ENCODE measurements around the gene MAD2L2.

Gene MAD2L2

DNA sequence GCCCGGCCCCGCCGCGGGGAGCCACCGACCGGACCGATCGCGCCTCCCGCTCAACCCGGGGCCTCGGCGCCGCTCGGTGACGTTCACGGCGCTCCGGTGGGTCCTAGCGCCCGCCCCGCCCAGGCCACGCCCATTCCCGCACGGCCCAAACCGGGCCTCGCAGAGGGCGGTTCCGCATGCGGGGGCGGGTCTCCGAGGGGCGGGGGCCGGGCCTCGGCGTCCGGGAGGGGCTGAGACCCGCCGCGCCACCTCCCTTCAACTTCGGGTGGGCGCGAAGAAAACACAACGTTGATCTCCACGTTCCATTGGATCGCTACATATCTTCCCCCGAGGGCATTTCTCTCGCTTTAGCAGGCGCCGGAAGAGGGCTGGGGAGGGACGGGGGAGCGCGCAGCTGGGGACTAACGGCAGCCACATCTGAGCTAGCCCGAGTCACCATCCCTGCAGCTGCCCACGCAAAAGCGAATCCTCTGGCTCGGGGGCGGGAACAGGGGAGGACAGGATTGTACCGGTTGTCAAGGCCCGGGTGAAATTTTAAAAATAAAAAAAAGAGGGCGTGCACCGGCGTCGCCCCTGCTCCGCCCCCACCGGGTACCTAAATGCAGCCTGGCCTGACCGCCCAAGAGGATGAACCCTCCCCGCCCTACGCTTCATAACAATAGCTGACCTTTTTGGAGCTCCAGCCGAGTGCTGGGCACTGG lies at the start of gene MAD2L2:
TSS of gene MAD2L2 (minus strand) at position 78 of the 701 bp plus-strand sequence. CDS start 547 bp downstream, outside the sequence.
- DNase-seq (ENCODE audit: low read depth in 1 of 2, low spot score in 1 of 2): peak; percentile 71 to 86

DNA sequence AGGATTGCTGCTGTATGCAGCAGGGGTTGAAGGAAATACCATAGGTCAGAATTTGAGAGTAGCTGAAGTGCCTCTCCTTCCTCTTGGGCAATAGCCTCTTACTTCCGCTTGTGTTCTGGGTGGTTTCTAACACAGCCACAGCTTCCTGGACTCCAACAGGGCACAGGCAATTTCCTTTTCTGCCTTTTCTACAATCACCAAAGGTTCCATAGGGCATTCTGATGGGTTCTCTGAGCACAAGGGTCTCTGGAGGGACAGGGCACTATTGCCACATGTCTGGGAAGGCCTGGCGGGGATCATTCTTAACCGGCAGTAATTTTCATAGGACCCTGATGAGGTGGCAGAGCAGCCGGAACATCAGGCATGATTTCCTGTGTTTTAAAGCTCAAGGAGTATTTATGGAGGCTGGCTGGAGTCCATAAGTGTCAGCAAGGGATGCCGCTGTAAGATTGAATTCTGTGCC lies 49.5 kb upstream of the MAD2L2 start:
- no peak for DNase-seq (ENCODE audit: low read depth in 1 of 2, low spot score in 1 of 2)

DNA sequence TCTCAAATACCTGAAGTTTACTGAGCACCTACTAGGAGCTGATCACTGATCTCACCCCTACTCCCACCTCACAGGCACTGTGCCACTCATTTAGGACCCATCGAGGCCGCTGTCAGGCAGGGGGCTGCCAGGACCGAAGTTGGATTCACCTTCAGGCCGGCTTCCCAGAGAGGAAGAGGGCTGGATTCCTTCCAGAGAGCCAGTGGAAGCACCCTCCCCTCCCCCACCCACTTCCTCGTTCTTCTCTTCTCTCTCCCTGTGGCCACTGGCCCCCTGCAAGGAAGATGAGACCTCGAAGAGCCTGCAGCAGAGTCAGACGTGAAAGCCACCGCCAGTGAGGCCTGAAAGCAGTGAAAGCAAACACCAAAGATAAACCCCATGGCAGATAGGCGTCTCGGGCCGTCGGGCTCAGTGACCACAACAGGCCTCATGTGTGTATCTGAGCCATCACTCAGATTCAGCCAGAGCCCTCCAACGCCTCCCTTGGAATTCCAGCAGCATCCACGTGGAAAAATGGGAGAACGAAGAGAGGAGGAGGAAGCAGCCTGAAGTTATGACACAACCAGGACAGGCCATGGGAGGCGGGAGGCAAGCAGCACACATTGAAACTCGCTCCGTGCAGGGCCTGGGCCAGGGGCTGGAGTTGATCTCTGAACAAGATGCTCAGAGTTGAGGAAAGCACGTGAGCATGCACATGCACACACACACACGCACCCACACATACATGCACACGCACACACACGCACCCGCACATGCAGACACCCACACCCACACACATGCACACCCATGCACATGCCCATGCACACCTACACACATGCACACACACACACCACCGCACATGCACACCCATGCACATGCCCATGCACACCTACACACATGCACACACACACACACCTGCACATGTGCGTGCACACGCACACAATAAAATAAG lies 48.8 kb upstream of the MAD2L2 start:
- DNase-seq (ENCODE audit: low read depth in 1 of 2, low spot score in 1 of 2): no peak

DNA sequence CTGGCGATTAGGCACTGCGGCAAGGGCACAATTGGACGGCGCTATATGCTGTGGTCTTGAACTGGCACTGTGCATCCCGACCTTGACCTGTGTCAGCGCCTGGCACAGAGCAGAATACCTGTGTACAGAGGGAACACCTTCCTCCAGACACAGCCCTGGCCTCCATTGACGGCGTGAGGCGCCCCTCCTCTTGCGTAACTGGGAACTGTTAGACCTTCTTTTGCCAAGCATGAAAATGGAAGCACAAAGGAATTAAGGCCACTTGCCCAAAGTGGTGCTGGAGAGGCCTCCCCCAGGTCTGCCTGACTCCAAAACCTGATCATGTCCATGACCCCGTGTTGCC lies 48.2 kb upstream of the MAD2L2 start:
- no peak for DNase-seq (ENCODE audit: low read depth in 1 of 2, low spot score in 1 of 2)

DNA sequence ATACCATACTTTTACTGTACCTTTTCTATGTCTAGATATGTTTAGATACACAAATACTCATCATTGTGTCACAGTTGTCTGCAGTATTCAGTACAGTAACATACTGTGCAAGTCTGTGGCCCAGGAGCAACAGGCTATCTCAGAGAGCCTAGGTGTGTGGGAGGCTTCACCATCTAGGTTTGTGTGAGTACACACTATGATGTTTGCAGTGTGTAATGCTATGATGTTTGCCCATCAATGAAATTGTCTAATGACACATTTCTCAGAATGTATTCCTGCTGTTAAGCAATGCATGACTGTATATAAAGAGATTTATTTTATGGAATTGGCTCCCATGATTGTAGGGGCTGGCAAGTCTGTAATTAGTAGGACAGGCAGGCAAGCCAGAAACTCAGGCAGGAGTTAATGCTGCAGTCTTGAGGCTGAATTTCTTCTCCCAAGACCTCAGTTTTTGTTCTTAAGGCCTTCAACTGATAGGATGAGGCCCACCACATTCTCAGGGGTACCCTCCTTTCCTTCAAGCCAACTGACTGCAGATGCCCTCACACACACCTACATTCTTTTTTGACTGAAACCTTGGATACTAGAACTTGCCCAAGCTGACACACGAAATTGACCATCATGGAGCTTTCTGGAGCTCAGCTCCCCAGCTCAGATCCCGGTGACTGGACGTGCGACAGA lies 47.3 kb upstream of the MAD2L2 start:
- no peak for DNase-seq (ENCODE audit: low read depth in 1 of 2, low spot score in 1 of 2)

DNA sequence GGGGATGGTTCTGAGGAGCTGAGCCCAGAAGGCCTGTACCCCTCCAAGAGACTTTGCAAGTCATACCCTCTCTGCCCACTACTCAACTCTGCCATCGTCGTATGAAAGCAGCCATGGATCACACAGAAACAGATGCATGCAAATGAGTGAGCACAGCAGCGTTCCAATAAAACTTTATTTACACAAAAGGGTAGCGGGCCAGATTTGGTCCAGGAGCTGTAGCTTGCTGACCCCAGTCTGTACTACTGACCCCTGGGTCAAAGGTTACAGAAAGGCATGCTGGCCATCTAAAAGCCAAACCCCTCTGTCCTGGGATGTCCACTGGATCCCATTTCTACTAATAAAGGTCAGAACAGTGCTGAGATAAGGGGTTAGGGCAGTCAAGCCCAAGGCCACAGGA lies 46.2 kb upstream of the MAD2L2 start:
- no peak for DNase-seq (ENCODE audit: low read depth in 1 of 2, low spot score in 1 of 2)

DNA sequence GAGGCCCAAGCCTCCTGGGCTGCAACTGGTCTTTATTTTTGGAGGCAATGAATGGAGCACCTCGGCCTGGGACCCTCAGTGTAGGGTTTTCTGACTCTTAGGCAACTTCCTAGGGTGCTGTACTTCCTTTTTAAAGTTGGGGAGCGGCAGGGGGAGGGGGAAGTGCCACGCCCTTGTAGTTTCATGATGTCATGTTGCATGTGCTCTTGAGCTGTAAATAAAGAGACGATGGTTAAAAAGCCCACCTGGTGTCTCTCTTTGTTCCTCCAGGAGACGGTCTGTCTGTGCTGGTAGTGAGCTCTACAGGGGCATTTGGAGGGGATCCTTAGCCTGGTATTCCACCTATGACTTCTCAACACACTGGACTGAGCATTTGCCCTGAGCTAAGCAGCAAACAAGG lies 44.7 kb upstream of the MAD2L2 start:
- no peak for DNase-seq (ENCODE audit: low read depth in 1 of 2, low spot score in 1 of 2)

DNA sequence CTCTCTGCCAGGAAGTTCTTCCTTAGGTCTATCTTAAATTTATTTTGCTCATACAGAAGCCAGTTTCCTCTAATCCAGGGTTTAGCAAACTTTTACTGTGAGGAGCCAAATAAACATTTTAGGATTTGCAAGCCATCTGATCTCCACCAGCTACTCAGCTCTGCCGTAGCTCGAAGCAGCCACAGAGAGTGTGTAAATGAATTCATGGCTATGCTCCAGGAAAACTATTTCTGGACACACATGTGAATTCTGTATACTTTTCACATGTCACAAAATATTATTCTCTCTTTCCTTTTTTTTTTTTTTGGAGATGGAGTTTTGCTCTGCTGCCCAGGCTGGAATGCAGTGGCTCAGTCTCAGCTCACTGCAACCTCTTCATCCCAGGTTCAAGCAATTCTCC lies 41.6 kb upstream of the MAD2L2 start:
- DNase-seq (ENCODE audit: low read depth in 1 of 2, low spot score in 1 of 2): no peak

DNA sequence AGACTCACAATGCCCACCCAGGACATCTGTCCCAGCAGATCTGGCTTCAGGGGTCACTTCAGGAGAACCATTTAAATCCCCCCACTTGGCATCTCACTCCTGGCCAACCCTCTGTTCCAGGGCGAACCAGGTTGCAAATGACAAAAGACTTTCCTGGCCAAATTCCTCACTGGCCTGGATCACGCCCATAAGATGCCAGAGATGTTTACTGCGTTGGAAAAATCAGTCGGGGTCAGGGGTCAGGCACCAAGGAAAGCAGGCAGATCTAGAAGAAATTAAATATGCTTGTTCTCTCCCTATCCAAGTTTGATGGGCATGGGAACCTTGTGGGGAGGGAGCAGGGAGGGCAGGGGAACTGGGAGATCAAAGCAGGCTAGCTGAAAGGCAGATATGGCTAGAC lies 40.4 kb upstream of the MAD2L2 start:
- no peak for DNase-seq (ENCODE audit: low read depth in 1 of 2, low spot score in 1 of 2)

DNA sequence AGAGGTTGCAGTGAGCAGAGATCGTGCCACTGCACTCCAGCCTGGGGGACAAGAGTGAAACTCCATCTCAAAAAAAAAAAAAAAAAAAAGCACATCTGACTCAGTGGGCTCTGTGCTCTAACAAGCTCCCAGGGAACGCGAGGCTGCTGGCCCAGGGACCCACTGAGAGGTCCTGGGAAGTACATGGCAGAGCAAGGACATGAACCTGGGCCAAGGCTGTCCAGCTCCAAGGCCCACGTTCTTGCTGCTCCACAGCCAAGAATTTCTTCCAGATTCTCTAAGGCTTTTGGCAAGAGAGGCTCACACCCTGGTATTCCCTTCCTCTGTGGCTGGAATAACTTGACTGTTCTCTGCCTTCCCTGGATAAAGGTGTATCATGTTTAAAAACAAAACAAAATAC lies 39.6 kb upstream of the MAD2L2 start:
- no peak for DNase-seq (ENCODE audit: low read depth in 1 of 2, low spot score in 1 of 2)

DNA sequence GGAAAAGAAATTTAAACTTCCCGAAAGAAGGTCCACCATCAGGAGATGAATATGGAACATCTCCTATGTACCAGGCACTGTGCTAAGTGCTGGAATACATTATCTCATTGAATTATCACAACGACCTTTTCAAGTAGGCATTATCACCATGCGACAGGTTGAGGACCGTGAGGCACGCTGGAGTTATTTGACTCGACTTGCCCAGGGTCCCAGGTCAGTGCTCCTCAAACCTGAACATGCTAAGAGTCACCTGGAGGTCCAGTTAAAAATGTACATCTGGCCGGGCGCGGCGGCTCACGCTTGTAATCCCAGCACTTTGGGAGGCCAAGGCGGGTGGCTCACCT lies 39.1 kb upstream of the MAD2L2 start:
- DNase-seq (ENCODE audit: low read depth in 1 of 2, low spot score in 1 of 2): no peak

DNA sequence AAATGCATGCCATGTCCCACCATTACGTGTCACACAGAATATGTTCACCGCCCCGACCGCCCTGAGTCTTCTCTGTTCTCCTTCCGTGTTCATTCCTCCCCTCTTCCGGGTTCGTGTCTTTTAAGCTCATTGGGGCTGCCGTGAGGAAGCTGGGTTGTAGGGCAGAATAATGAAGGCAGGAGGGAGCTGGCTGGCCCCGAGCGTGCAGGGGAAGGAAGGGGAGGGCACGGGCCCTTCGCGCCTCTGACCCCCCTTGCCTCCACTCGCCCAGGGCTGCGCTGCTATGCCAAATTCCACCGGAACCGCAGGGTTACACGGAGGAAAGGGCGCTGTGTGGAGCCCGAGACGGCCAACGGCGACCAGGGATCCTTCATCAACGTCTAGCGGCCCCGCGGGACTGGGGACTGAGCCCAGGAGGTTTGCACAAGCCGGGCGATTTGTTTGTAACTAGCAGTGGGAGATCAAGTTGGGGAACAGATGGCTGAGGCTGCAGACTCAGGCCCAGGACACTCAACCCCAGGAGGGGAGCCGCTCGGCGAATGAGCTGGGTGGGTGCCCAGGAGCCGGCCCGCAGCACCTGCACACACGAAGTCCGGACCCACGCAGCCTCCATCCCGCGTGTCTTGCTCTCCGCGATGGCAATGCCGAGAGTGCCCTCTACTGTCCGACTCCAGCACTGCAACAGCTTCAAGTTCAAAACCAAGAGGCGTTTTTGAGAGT lies 38.5 kb upstream of the MAD2L2 start:
- peak; percentile 72 to 92 for DNase-seq (ENCODE audit: low read depth in 1 of 2, low spot score in 1 of 2)

DNA sequence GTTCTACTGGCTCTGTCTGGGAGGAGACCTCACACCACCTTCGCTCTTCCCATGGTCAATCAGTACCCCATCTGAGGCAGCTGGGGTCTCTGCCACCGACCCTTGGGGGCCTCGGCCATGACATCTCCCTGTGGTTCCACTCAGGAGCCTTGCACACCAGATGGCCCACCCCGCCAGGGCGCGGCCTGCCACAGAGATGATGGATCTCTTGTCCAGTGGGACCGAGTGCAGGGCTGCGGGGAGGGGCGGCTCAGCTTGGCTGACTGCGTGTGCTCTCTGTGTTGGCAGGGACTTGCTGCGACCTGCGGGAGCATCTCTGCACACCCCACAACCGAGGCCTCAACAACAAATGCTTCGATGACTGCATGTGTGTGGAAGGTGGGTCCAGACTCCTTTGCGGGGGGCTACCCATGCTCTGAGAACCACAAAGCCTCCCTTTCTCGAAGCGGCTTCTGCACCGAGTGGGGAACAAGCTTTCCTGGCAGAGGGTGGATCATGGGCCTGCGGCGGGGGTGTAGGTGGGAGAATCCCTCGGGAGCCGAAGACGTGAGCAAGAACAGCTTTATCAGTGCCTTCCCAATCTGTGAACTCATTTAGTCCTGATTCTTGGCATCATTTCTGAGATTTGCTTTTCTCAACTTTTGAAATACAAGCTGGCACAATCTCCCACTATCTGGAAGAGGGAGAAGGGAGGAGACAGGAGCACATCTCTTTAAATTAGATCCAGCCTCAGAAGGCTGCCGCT lies 34.1 kb upstream of the MAD2L2 start:
- DNase-seq (ENCODE audit: low read depth in 1 of 2, low spot score in 1 of 2): no peak

DNA sequence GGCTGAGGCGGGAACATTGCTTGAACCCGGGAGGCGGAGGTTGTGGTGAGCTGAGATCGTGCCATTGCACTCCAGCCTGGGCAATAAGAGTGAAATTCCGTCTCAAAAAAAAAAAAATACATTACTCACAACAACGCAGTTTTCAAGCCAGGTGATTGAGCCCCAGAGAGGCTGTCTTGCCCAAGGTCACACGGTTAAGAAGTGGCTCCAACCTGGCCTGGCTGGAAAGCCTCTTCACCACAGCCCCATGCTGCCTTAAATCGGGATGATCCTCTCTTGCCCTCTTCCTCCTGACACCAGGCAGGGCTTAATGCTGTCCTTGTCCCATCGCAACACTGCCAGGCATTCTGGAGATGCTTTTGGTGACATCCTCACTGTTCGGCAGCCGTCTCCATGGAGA lies 32.1 kb upstream of the MAD2L2 start:
- no peak for DNase-seq (ENCODE audit: low read depth in 1 of 2, low spot score in 1 of 2)

DNA sequence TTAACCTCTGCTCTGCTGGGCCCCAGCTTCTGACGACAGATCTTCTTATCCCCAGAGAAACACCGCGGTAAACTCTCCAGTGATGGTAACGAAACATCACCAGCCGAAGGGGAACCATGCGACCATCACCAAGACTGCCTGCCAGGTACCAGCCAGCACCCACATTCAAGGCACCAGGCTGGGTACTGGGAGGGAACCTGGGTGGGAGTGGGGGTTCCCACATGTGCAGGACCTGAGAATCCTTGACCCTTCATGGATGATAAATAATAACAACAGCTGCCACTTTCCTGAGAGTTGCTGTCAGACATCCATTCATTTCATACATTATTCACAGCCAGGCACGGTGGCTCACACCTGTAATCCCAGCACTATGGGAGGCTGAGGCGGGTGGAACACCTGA lies 31.3 kb upstream of the MAD2L2 start:
- DNase-seq (ENCODE audit: low read depth in 1 of 2, low spot score in 1 of 2): no peak

DNA sequence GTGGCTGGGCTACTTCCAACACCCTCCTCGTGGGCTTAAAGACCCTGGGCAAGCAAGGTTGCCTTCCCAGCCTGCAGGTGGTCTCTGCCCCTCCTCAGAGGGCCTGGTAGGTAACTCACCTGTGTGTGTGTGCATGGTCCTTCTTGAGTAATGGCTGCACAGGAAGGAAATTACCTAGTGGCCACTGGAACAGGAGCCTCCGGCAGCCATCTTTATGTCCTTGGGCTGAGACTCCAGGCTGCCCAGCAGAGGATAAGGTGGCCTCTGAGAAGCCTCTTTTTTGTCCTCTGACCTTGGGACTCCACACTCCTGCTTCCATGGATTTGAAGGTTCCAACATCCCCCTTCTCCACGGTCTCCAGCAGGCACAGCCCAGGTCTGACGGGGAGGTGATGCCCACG lies 30.5 kb upstream of the MAD2L2 start:
- no peak for DNase-seq (ENCODE audit: low read depth in 1 of 2, low spot score in 1 of 2)

DNA sequence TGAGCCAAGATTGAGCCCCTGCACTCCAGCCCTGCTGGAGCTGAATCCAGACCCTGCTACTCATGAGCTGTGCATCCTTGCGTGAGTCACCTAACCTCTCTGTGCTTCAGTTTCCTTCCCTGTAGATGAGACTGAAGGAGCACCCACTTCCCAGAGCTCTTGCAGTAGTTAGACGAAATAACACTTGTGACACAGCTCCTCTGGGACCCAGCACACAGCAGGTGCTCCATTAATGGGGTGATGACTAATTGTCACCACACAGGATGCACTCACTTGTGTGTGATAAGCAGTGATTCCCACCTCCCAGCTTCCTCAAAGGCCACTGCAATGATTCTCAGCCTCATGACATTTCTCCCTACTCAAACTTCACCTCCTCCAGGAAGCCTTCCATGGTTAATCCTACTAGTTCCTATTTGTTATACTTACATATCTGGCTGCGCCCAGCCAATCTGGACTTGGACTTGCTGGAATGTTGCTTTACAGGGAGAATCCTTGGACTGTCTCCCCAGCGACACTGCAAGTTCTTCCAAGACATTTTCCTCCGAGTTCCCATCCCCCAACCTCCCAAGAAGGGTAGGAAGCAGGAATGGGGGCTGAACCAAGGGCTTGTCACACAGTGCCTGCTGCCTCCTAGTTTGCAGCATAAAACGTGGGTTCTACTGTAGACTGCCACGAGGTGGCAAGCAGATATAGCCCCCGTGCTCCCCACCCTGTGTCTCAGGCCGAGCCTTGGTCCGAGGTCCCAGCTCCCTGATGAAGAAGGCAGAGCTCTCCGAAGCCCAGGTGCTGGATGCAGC lies 27.8 kb upstream of the MAD2L2 start:
- DNase-seq (ENCODE audit: low read depth in 1 of 2, low spot score in 1 of 2): no peak

DNA sequence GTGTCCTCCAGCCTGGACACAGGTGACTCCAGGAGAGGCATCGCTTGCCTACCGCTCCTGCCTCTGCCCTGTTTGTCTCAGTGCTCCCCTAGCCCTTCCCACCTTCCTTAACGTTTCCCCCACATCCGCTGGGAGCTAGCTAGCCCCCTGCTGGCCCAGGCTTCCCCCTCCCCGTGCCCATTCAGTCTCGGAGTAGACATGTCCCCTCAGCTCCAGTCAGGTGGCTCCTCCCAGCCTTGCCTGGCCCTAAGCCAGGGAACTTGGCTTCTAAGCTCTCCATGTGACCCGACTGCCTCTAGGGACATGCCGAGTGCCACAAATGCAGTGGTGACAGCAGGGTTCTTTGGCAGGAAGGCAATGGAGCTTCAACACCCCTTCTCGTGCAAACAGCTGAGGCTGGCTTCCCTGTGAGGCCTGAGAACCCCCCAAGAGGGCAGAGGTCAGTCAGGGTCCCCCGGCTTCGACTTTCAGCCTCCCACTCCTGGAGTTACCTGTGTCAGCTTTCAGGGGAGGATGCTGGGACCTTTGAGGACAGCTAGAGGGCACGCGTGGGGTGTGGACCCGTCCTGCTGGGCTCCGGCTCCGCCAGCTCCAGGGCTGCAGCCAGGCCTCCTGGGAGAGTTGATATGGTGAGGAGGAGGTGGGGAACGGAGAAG lies 26.8 kb upstream of the MAD2L2 start:
- DNase-seq (ENCODE audit: low read depth in 1 of 2, low spot score in 1 of 2): no peak

DNA sequence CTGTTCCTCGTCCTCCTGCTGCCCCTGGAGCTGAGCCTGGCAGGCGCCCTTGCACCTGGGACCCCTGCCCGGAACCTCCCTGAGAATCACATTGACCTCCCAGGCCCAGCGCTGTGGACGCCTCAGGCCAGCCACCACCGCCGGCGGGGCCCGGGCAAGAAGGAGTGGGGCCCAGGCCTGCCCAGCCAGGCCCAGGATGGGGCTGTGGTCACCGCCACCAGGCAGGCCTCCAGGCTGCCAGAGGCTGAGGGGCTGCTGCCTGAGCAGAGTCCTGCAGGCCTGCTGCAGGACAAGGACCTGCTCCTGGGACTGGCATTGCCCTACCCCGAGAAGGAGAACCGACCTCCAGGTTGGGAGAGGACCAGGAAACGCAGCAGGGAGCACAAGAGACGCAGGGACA lies 25.3 kb upstream of the MAD2L2 start:
- DNase-seq (ENCODE audit: low read depth in 1 of 2, low spot score in 1 of 2): no peak

All from activated T-helper 1 cell treated with anti-CD3 and anti-CD28 coated beads, Interleukin-2, amount 50 U/mL, for 16 hours (primary cell).